ENCODE results near the gene LETMD1.
"Not testable (repeated sequence)": the region's sequence is repeated elsewhere in the genome, so short reads cannot be mapped to it uniquely, and the experiment has no call there.

LETMD1 gene

GRCh38 chr12:51047655-51048540, at the start of gene LETMD1:
TSS of gene LETMD1 (plus strand) at chr12:51048327. CDS start at chr12:51048357, 30 bp downstream.
- FAIRE-seq: peak; percentile 48
- DNase-seq (ENCODE audit: low spot score): peak; percentile 95

DNA sequence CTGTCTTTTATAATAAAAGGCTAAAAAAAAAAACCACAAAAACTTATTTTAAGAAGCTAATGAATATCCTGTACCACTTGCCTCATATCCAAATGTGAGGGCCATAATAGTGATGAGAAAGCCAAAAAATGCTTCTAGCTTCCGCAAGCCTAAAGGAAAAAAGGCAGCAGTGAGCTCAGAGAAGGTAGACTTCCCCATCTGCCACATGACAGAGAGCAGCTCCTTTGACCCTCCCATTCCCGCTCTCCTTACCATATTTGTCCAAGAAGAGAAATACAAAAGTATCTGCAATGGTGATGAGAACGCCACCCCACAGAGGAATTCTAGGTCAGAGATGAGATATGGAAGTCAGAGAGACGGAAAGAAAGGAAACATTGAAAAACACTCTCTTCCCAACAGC, 49.0 kb upstream of the LETMD1 start:
- DNase-seq (ENCODE audit: low spot score): no peak
- FAIRE-seq: no peak

DNA sequence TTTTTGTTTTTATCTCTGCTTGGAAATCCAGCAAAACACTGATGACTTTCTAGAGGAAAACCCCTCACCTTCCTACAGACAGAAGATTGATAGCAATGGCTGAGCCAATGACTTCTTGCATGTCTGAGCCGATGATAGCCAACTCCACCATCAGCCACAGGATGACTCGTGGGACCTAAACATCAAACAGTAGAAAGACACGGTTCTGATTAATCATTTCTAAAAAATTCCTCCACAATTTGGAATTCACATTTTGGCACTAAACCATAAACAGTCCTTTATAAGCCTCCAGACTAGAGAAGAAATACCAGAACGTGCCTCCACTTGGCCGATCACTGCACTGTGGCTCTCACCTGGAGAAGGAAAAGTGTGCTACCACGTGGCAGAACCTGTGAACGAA, 47.9 kb upstream of the LETMD1 start:
- DNase-seq (ENCODE audit: low spot score) (no peak), FAIRE-seq (no peak)

GRCh38 chr12:51001799-51002198, 46.3 kb upstream of the LETMD1 start:
- FAIRE-seq (no peak), DNase-seq (ENCODE audit: low spot score) (no peak)

GRCh38 chr12:51004504-51004903, 43.6 kb upstream of the LETMD1 start:
- DNase-seq (ENCODE audit: low spot score): no peak

DNA sequence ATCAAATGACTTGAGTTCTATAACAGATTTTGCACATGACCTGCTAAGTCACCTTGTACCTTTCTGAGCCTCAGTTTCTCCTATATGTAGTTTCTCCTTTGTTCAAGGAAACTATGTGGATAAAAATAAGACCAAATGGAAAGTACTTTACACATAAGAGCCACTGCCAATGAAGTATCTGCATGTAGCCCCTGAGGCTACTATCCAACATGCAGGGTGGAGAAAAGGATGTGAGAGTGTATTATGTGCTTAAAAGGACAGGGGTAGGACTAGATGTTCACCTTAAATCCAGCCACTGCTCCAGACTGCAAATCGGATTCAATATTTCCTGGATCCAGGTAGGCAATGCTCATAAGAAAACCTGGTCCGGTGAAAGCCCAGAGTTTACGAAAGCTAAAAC, 43.1 kb upstream of the LETMD1 start:
- DNase-seq (ENCODE audit: low spot score) (no peak), FAIRE-seq (no peak)

More at GRCh38 chr12:51004504-51004903, 43.6 kb upstream of the LETMD1 start:
- FAIRE-seq: no peak

DNA sequence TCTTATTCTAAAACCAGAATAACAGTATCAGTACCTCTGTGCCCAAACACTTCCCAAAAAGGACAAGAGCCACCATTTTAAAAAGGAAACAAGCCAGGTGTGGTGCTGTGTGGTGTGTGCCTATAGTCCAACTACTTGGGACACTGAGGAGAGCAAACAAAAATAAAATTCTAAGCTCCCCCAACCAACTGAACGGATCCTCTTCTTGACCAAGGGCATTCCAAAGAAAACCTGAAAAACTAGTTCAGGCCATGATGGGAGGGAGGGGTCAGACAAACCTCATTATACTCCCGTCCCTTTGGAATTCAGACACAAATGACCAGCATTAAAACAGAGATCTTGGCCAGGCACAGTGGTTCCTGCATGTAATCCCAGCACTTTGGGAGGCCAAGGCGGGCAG, 42.5 kb upstream of the LETMD1 start:
- FAIRE-seq (no peak), DNase-seq (ENCODE audit: low spot score) (no peak)

DNA sequence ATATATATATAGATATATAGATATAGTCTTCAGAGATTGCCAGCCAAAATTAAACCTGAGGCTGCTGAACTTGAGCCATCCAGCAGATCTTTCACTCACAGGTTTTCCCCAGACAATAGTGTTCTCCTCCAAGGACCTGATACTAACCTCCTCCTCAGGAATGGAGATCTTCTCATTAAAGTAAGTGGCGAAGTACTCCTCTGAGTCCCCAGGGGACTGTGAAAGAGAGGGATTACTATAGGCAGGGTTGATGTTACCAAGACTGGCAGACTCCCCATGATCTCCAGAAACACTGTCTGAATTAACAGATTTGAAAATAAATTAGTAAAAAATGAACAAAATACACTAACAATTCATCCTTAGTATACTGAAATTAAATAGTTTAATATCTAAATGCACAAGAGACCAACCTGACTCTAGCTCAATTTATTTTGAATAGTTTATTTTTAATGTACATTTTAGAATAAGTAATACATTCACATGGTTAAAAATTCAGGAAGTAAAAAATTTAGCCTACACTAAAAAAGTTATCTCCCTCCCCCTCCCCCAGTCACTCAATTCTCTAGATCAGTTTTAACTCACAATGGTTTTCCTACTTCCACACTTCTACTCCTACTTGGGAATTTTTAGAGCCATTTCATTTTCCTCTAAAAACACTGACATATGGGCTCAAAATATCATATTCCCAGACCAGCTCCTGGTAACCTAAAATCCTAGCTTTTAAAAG, 39.6 kb upstream of the LETMD1 start:
- FAIRE-seq (no peak), DNase-seq (ENCODE audit: low spot score) (no peak)

- no peak for FAIRE-seq
- no peak for DNase-seq (ENCODE audit: low spot score)
Measured at GRCh38 chr12:51009056-51009440, 39.1 kb upstream of the LETMD1 start.

- FAIRE-seq (no peak), DNase-seq (ENCODE audit: low spot score) (no peak)
Measured at GRCh38 chr12:51011955-51012354, 36.2 kb upstream of the LETMD1 start.

- DNase-seq (ENCODE audit: low spot score): no peak
Measured at GRCh38 chr12:51012570-51013236, 35.4 kb upstream of the LETMD1 start.

GRCh38 chr12:51013441-51013840, 34.7 kb upstream of the LETMD1 start:
- no peak for DNase-seq (ENCODE audit: low spot score)
- no peak for FAIRE-seq

More at GRCh38 chr12:51012570-51013236, 35.4 kb upstream of the LETMD1 start:
- no peak for FAIRE-seq

DNA sequence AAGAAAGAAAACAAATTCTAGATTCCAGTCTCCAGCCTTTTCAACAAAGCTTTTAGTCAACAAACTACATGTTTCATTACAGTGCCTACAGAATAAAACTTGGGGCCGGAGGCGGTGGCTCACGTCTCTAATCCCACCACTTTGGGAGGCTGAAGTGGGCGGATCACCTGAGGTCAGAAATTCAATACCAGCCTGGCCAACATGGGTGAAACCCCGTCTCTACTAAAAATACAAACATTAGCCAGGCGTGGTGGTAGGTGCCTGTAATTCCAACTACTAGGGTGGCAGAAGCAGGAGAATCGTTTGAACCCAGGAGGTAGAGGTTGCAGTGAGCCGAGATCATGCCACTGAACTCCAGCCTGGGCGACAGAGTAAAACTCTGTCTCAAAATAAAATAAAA, 33.7 kb upstream of the LETMD1 start:
- not testable (repeated sequence) for DNase-seq (ENCODE audit: low spot score); FAIRE-seq

GRCh38 chr12:51017452-51017851, 30.7 kb upstream of the LETMD1 start:
- FAIRE-seq (no peak), DNase-seq (ENCODE audit: low spot score) (no peak)

DNA sequence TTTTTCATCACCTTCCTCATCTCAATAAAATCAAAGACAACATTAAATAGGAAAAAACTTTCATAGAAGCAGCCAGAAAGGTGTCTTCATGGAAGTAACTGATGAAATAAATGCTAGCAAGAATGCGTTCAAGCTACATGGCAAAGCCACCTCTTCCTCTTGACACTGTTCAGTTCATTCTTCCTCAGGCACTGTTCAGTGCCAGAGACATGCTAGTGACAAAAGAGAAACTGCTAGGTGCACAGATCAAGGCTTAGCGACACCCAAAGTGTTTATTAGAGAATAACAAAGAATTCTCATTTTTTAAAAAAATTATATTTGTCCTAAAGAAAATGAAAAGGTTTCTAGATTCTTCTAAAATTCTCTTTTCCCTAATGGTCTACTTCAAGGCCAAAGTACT, 29.2 kb upstream of the LETMD1 start:
- FAIRE-seq (no peak), DNase-seq (ENCODE audit: low spot score) (no peak)

GRCh38 chr12:51019927-51020326, 28.2 kb upstream of the LETMD1 start:
- FAIRE-seq: no peak

GRCh38 chr12:51020448-51021182, 27.5 kb upstream of the LETMD1 start:
- FAIRE-seq: no peak
- no peak for DNase-seq (ENCODE audit: low spot score)

More at GRCh38 chr12:51019927-51020326, 28.2 kb upstream of the LETMD1 start:
- DNase-seq (ENCODE audit: low spot score): no peak

- no peak for FAIRE-seq
- no peak for DNase-seq (ENCODE audit: low spot score)
Measured at GRCh38 chr12:51021694-51022093, 26.4 kb upstream of the LETMD1 start.

- DNase-seq (ENCODE audit: low spot score): no peak
- FAIRE-seq: no peak
Measured at GRCh38 chr12:51023625-51024382, 24.3 kb upstream of the LETMD1 start.

- FAIRE-seq (no peak), DNase-seq (ENCODE audit: low spot score) (peak; percentile 28)
Measured at GRCh38 chr12:51025338-51025835, 22.7 kb upstream of the LETMD1 start.
